PC-9 (cell line): ENCODE data around the gene DOCK4. TPM values are rescaled to one million over a fixed set of nuclear protein-coding genes. Genes with fewer than 3 reads are reported as not detected.
"Not testable (repeated sequence)": the region's sequence is repeated elsewhere in the genome, so short reads cannot be mapped to it uniquely, and the experiment has no call there.

Source experiments
- BruUV-seq: library from RNA; stranded (reverse); fragments of 400-500 nt; replicated peaks from 2 replicates; lab custom pipeline; 2021; lab: Mats Ljungman, UMichigan
- CTCF ChIA-PET: fragments of 300-600 bp; sonication (Branson Sonifier 250); formaldehyde crosslinking; loops from one replicate; lab custom pipeline; 2022; ENCODE audit warnings: antibody characterized with exemption; lab: Charles Lee
- POLR2A ChIA-PET: fragments of 300-600 bp; sonication (Branson Sonifier 250); formaldehyde crosslinking; loops from one replicate; lab custom pipeline; 2022; ENCODE audit warnings: antibody characterized with exemption; ENCODE audit not compliant: unreplicated experiment; lab: Charles Lee
- DNase-seq, 2 experiments: peaks; one replicate each; pipeline versions ENCODE4 v3.0.0 to v3.0.0-alpha.2; 2015 to 2022; ENCODE audit warnings: mixed read lengths in 1 of 2
- H2AFZ ChIP-seq: fragments of 200-600 bp; sonication (generic); 2 replicates; pipeline ENCODE4 v1.8.1; 2017; ENCODE audit warnings: antibody characterized with exemption
- H3F3A ChIP-seq: fragments of 200-600 bp; sonication (generic); 2 replicates; pipeline ENCODE4 v1.8.1; 2017; ENCODE audit warnings: antibody characterized with exemption, mild to moderate bottlenecking, low read depth; ENCODE audit not compliant: insufficient read depth
- H3K27ac ChIP-seq: fragments of 200-600 bp; sonication (generic); 2 replicates; pipeline ENCODE4 v1.6.1; 2016; ENCODE audit warnings: mixed run types
- H3K27me3 ChIP-seq: fragments of 200-600 bp; sonication (generic); 2 replicates; pipeline ENCODE4 v1.6.1; 2016; ENCODE audit warnings: low read depth, mixed run types; ENCODE audit not compliant: insufficient read depth
- H3K36me3 ChIP-seq: fragments of 200-600 bp; sonication (generic); 2 replicates; pipeline ENCODE4 v1.6.1; 2016; ENCODE audit warnings: low read depth, mixed run types
- H3K4me1 ChIP-seq: fragments of 200-600 bp; sonication (generic); replicated peaks from 2 replicates; pipeline ENCODE4 v1.6.1; 2016; ENCODE audit warnings: mixed run types; ENCODE audit not compliant: insufficient read depth
- H3K4me2 ChIP-seq: fragments of 200-600 bp; sonication (generic); 2 replicates; pipeline ENCODE4 v1.6.1; 2017; ENCODE audit warnings: mixed run types
- H3K4me3 ChIP-seq: fragments of 200-600 bp; sonication (generic); 2 replicates; pipeline ENCODE4 v1.6.1; 2016; ENCODE audit warnings: mixed run types
- H3K79me2 ChIP-seq: fragments of 200-600 bp; sonication (generic); 2 replicates; pipeline ENCODE4 v1.6.1; 2017; ENCODE audit warnings: low read depth, mixed run types
- H3K9me2 ChIP-seq: fragments of 200-600 bp; sonication (generic); 2 replicates; pipeline ENCODE4 v1.8.1; 2017; ENCODE audit warnings: mild to moderate bottlenecking; ENCODE audit not compliant: insufficient read depth
- H3K9me3 ChIP-seq: fragments of 200-600 bp; sonication (generic); 2 replicates; pipeline ENCODE4 v1.8.1; 2016; ENCODE audit warnings: low read depth; ENCODE audit not compliant: insufficient read depth
- H4K20me1 ChIP-seq: fragments of 200-600 bp; sonication (generic); 2 replicates; pipeline ENCODE4 v1.8.1; 2017; ENCODE audit not compliant: insufficient read depth
- CTCF ChIP-seq: fragments of 200-600 bp; sonication (generic); conservative IDR thresholded peaks from 2 replicates; pipeline ENCODE4 v1.6.1; 2017; ENCODE audit warnings: mixed run types, antibody characterized with exemption, mild to moderate bottlenecking, moderate library complexity
- EZH2 ChIP-seq: fragments of 200-600 bp; sonication (generic); IDR thresholded peaks from 2 replicates; pipeline ENCODE4 v1.8.0; 2017; ENCODE audit warnings: antibody characterized with exemption, low read depth
- intact Hi-C: fragments of 100-400 bp; cut with micrococcal nuclease; formaldehyde crosslinking; loops from one replicate; pipeline ENCODE4 v1.10.0; 2022; ENCODE audit not compliant: unreplicated experiment
- total RNA-seq: library from RNA; stranded (reverse); gene quantifications from 2 replicates; pipeline ENCODE4 v1.2.3, GENCODE V29; 2021

The DOCK4 gene
- total RNA-seq, 1 experiment from 2014 or later: 0.98 TPM

GRCh38 chr7:111918461-111918860 lies 287.7 kb downstream of the DOCK4 start:
- DNase-seq: no peak
- no peak overlapping the region for H3K4me3 ChIP-seq
- no peak overlapping the region for H2AFZ ChIP-seq
- H3K9me2 ChIP-seq: no peaks in the 10 kb centered on the region
- TF ChIP-seq CTCF: no peak
- POLR2A ChIA-PET: no interaction called here
- H4K20me1 ChIP-seq: no peaks in the 10 kb centered on the region
- intact Hi-C loops: no loop called here
- BruUV-seq: no TSS peak
- 0 out of 2 replicates have a peak, but pooled peaks cover 6% of the 10 kb centered on the region for H3K4me1 ChIP-seq
- H3K4me2 ChIP-seq: no peak overlapping the region
- H3K27me3 ChIP-seq: no peaks in the 10 kb centered on the region
- no peak overlapping the region for H3K27ac ChIP-seq
- H3K79me2 ChIP-seq: no peaks in the 10 kb centered on the region
- H3K36me3 ChIP-seq: no peaks in the 10 kb centered on the region
- no peaks in the 10 kb centered on the region for H3K9me3 ChIP-seq
- CTCF ChIA-PET: no interaction called here
- no peaks in the 10 kb centered on the region for H3F3A ChIP-seq

- H3K4me2 ChIP-seq, H3K9me2 ChIP-seq, H2AFZ ChIP-seq, intact Hi-C loops, DNase-seq, CTCF ChIA-PET, H3K4me3 ChIP-seq, H3K4me1 ChIP-seq, H3K27me3 ChIP-seq, H3K27ac ChIP-seq, BruUV-seq, H3F3A ChIP-seq, H4K20me1 ChIP-seq, H3K79me2 ChIP-seq, POLR2A ChIA-PET, H3K9me3 ChIP-seq, H3K36me3 ChIP-seq: not testable (repeated sequence)
Measured at GRCh38 chr7:111917404-111917803, 288.8 kb downstream of the DOCK4 start.

- H3K9me3 ChIP-seq: no peaks in the 10 kb centered on the region
- H2AFZ ChIP-seq: no peak overlapping the region
- TF ChIP-seq EZH2: no peak
- TF ChIP-seq CTCF: no peak
- no peaks in the 10 kb centered on the region for H3K27me3 ChIP-seq
- intact Hi-C loops: no loop called here
- H3K79me2 ChIP-seq: no peaks in the 10 kb centered on the region
- no peak for DNase-seq
- H4K20me1 ChIP-seq: no peaks in the 10 kb centered on the region
- H3F3A ChIP-seq: no peaks in the 10 kb centered on the region
- H3K4me3 ChIP-seq: no peak overlapping the region
- POLR2A ChIA-PET: no interaction called here
- CTCF ChIA-PET: no interaction called here
- H3K27ac ChIP-seq: no peak overlapping the region
- no peak overlapping the region for H3K4me2 ChIP-seq
- no peaks in the 10 kb centered on the region for H3K4me1 ChIP-seq
- no peaks in the 10 kb centered on the region for H3K36me3 ChIP-seq
- H3K9me2 ChIP-seq: no peaks in the 10 kb centered on the region
- BruUV-seq: no TSS peak
Measured at GRCh38 chr7:111914291-111914690, 291.9 kb downstream of the DOCK4 start.

GRCh38 chr7:111911166-111911961 lies 294.8 kb downstream of the DOCK4 start:
- no peaks in the 10 kb centered on the region for H4K20me1 ChIP-seq
- H3K27ac ChIP-seq: no peak overlapping the region
- no peak overlapping the region for H2AFZ ChIP-seq
- H3K79me2 ChIP-seq: no peaks in the 10 kb centered on the region
- no TSS peak for BruUV-seq
- no peaks in the 10 kb centered on the region for H3K27me3 ChIP-seq
- no peak overlapping the region for H3K4me3 ChIP-seq
- H3K36me3 ChIP-seq: no peaks in the 10 kb centered on the region
- no peaks in the 10 kb centered on the region for H3K9me2 ChIP-seq
- no peaks in the 10 kb centered on the region for H3F3A ChIP-seq
- no peak for TF ChIP-seq EZH2
- no peak for TF ChIP-seq CTCF
- intact Hi-C loops: no loop called here
- H3K9me3 ChIP-seq: no peaks in the 10 kb centered on the region
- no peak overlapping the region for H3K4me2 ChIP-seq
- H3K4me1 ChIP-seq: no peaks in the 10 kb centered on the region
- ChIA-PET CTCF (no interaction called here), POLR2A (no interaction called here)
- DNase-seq: no peak
